Gastroesophageal sphincter (tissue), 4 donors: Measurements from ENCODE around the gene PXYLP1. TPM values are rescaled to one million over a fixed set of nuclear protein-coding genes. Genes with fewer than 3 reads are reported as not detected.

Experiments
- ATAC-seq: fragments of 150-250 bp; one replicate; pipeline ENCODE4 v1.9.1; 2016; ENCODE audit warnings: mild to moderate bottlenecking, moderate library complexity
- H3K27ac ChIP-seq, 4 donors: fragments of 200-600 bp; sonication (generic) in 3 of 4; 1 replicate in 3 of 4; 2 replicates in 1 of 4; pipeline ENCODE4 v1.5.1; 2016 to 2019
- H3K27me3 ChIP-seq: fragments of 200-600 bp; sonication (generic); one replicate; pipeline ENCODE4 v1.5.1; 2019
- H3K36me3 ChIP-seq, 2 donors: fragments of 200-600 bp; sonication (generic); one replicate each; pipeline ENCODE4 v1.5.1; 2019; ENCODE audit warnings: control low read depth in 1 of 2
- H3K4me1 ChIP-seq, 3 donors: fragments of 200-600 bp; sonication (generic); 1 replicate in 2 of 3; 2 replicates in 1 of 3; pipeline ENCODE4 v1.5.1; 2016 to 2019; ENCODE audit warnings: control low read depth in 2 of 3
- H3K4me3 ChIP-seq, 2 donors: fragments of 200-600 bp; sonication (generic); one replicate each; pipeline ENCODE4 v1.5.1; 2019; ENCODE audit warnings: mild to moderate bottlenecking in 1 of 2, moderate library complexity in 1 of 2
- H3K9me3 ChIP-seq, 3 donors: fragments of 200-600 bp; sonication (generic); one replicate each; pipeline ENCODE4 v1.5.1; 2017 to 2019; ENCODE audit warnings: control low read depth in 2 of 3
- CTCF ChIP-seq, 4 experiments: fragments of 200-600 bp in 2 of 4; fragments of 450-650 bp in 2 of 4; sonication (generic) in 1 of 4; IDR thresholded peaks; one replicate each; pipeline ENCODE4 v1.5.1; 2017 to 2019; ENCODE audit warnings: antibody characterized with exemption in 4 of 4, mild to moderate bottlenecking in 2 of 4, moderate library complexity in 2 of 4
- EP300 ChIP-seq: sonication (generic); formaldehyde crosslinking; IDR thresholded peaks from one replicate; pipeline ENCODE4 v1.6.1; 2017; ENCODE audit warnings: antibody characterized with exemption, mild to moderate bottlenecking
- POLR2A ChIP-seq, 2 donors: fragments of 450-650 bp; IDR thresholded peaks; one replicate each; pipeline ENCODE4 v1.6.1; 2017; ENCODE audit warnings: antibody characterized with exemption in 2 of 2, mild to moderate bottlenecking in 2 of 2, moderate library complexity in 1 of 2
- POLR2AphosphoS5 ChIP-seq: sonication (generic); formaldehyde crosslinking; IDR thresholded peaks from one replicate; pipeline ENCODE4 v1.6.1; 2017; ENCODE audit warnings: antibody characterized with exemption
- WGBS, 2 donors: methylation state at CpG; one replicate each; pipeline ENCODE4 v1.1.5; 2018; ENCODE audit warnings: low coverage in 1 of 2; 5-methylcytosine and 5-hydroxymethylcytosine counted together
- total RNA-seq, 4 donors: library from RNA; depleted of rRNA; stranded (reverse); fragments of >200 nt; gene quantifications; one replicate each; pipeline ENCODE4 v1.1.0, GENCODE V29; 2016

The PXYLP1 gene
- total RNA-seq, 4 donors from 2014 or later: 6.5 to 16.9 (median 10.0) TPM

- WGBS, 2 donors: 85% methylated on average over 3 of the region's 3 CpGs
- Histone ChIP-seq H3K4me3 (no peak overlapping the region), H3K9me3 (no peaks in the 10 kb centered on the region), H3K36me3 (no peaks in the 10 kb centered on the region), H3K4me1 (peaks cover 0 to 15% (median 3%) of the 10 kb centered on the region in 3 donors), H3K27me3 (no peaks in the 10 kb centered on the region), H3K27ac (no peak overlapping the region)
- ATAC-seq: no peak
- TF ChIP-seq POLR2AphosphoS5: no peak
- TF ChIP-seq POLR2A (IDR thresholded peaks at IDR 0.05): no peak
- TF ChIP-seq EP300: no peak
- TF ChIP-seq CTCF (IDR thresholded peaks at IDR 0.05): no peak
These were observed 4.4 kb upstream of the PXYLP1 start for GRCh38 chr3:141227216-141227615.

DNA sequence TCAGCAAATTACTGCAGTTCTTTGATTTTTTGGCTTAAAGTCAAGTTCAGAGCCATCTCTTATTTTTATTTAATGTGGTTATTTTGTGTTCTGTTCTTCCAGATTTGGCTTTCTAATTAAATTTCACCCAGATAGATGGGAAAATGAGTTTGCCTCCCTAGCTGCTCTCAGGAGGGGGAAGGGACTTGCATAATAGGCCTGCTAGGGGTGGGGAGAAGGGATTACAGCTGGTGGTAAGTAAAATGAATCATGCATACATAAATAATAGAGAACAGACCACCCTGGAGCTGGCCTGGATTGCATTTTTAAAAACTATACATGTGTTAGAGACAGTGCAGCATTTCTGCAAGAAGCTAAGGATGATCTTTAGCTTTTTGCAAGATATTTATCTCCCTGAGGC, 3.9 kb upstream of the PXYLP1 start:
- Histone ChIP-seq H3K36me3 (no peaks in the 10 kb centered on the region), H3K4me3 (no peak overlapping the region), H3K9me3 (no peaks in the 10 kb centered on the region), H3K4me1 (peaks cover 0 to 20% (median 3%) of the 10 kb centered on the region in 3 donors), H3K27me3 (no peaks in the 10 kb centered on the region), H3K27ac (no peak overlapping the region)
- ATAC-seq: no peak
- TF ChIP-seq EP300 (no peak), CTCF (IDR thresholded peaks at IDR 0.05) (no peak), POLR2A (IDR thresholded peaks at IDR 0.05) (no peak), POLR2AphosphoS5 (no peak)

DNA sequence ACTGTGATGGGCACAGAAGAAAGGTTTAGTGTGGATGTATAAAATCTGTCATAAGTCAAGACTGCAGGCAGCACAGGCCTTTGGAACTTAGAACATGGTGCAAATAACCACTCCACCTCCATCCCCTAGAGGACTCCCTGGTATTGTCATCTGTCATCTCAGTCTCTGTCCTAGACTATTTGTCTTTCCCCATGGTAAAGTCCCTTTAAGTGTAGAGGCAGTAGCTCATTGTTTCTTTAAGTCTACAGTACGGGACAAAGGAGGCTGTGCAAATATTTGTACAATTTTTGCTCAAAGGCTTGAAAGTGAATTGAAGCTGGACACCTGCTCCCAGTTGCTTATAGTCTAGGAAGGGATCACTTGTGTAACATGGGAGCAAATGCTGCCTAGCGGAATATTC, 3.2 kb upstream of the PXYLP1 start:
- H3K4me3 ChIP-seq: no peak overlapping the region
- no peaks in the 10 kb centered on the region for H3K27me3 ChIP-seq
- no peaks in the 10 kb centered on the region for H3K9me3 ChIP-seq
- H3K4me1 ChIP-seq: peaks cover 0 to 25% (median 3%) of the 10 kb centered on the region in 3 donors
- no peaks in the 10 kb centered on the region for H3K36me3 ChIP-seq
- 57 to 85% methylated on average over 1 to 2 of the region's 2 CpGs for WGBS, 2 donors
- no peak for ATAC-seq
- H3K27ac ChIP-seq: no peak overlapping the region
- TF ChIP-seq EP300: no peak
- no peak for TF ChIP-seq CTCF (IDR thresholded peaks at IDR 0.05)
- TF ChIP-seq POLR2AphosphoS5: no peak
- TF ChIP-seq POLR2A (IDR thresholded peaks at IDR 0.05): no peak

DNA sequence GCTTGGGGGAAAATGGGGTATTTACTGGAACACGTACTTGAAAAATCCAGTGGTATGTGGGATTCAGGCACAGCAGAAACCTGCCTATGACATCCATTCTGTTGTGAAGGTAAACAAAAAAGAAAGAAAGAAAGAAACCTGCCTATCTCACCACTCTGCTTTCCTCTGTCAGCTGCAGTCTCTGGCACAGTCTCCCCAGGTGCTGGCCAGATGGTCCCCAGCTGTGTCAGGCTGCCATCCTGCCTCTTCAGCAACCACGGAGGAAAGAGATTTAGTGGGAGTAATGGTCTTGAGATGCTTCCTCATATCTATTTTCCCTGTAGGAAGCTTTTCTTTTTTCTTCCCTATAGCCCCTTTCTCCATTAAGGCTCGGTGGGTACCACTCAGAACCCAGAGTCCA, 2.5 kb upstream of the PXYLP1 start:
- no peak for ATAC-seq
- no peak for TF ChIP-seq EP300
- TF ChIP-seq POLR2A (IDR thresholded peaks at IDR 0.05): no peak
- TF ChIP-seq POLR2AphosphoS5: no peak
- no peak for TF ChIP-seq CTCF (IDR thresholded peaks at IDR 0.05)
- Histone ChIP-seq H3K9me3 (no peaks in the 10 kb centered on the region), H3K36me3 (no peaks in the 10 kb centered on the region), H3K27ac (no peak overlapping the region), H3K4me3 (no peak overlapping the region), H3K4me1 (peaks cover 0 to 25% (median 3%) of the 10 kb centered on the region in 3 donors), H3K27me3 (no peaks in the 10 kb centered on the region)
- WGBS, 2 donors: 76 to 89% methylated on average over 1 to 2 of the region's 3 CpGs

DNA sequence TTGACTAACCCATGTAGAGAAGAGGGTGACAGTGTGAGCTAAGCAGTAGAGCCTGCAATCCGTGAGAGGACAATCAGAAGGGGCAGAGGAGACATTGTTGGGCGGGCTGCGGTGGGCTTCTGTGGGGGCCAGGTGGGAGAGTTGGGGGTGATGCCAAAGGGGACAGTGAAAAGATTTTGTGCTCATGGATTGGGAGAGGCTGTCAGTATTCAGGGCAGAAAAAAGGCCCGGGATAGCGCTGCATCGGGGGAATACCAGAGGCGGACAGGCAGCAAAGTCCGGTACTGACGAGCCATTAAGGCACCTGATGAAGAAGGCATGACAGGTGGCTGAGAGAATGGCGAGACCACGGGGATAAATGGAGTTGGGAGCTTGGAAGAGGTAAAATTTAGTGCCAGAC, 1.3 kb upstream of the PXYLP1 start:
- peaks cover 0 to 25% (median 3%) of the 10 kb centered on the region in 3 donors for H3K4me1 ChIP-seq
- no peak for ATAC-seq
- no peaks in the 10 kb centered on the region for H3K9me3 ChIP-seq
- H3K4me3 ChIP-seq: no peak overlapping the region
- 95 to 96% methylated on average over 8 to 11 of the region's 11 CpGs for WGBS, 2 donors
- H3K36me3 ChIP-seq: peaks cover 0 to 4% of the 10 kb centered on the region in 2 donors
- TF ChIP-seq POLR2AphosphoS5 (no peak), EP300 (no peak), CTCF (IDR thresholded peaks at IDR 0.05) (no peak), POLR2A (IDR thresholded peaks at IDR 0.05) (no peak)
- no peaks in the 10 kb centered on the region for H3K27me3 ChIP-seq
- H3K27ac ChIP-seq: no peak overlapping the region
